ENCODE data around the gene HYLS1.

DNA sequence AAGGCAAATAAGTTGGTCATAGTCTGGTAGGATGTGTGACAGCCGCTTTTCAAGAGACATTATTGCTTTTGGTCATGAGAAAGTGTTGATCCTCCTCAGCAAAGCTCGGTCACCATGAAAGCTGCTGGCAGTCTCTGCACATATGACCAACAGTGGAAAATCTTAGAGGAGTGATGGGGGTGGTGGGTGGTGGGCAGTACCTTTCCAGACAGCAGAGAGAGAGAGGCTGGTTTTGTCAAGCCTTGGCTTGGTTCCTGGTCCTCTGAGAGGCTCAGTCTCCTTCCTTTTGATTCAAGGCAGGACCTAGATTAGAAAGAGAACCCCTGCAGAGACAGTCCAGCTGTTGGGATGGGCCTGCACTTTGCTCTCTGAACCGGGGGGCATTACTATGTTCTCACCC, 38.3 kb downstream of the HYLS1 start:
- TF ChIP-seq POLR2AphosphoS5 (IDR thresholded peaks at IDR 0.05; ENCODE audit: low read length) (no peak), YY1 (IDR thresholded peaks at IDR 0.05; ENCODE audit: low read depth, low read length) (no peak), RELA (IDR thresholded peaks at IDR 0.05; ENCODE audit: borderline replicate concordance, partially characterized antibody) (no peak), JUNB (IDR thresholded peaks at IDR 0.05) (no peak)
